ENCODE measurements around the gene AUP1. TPM values are rescaled to one million over a fixed set of nuclear protein-coding genes. Genes with fewer than 3 reads are reported as not detected.

The AUP1 gene
- total and polyA plus RNA-seq, 2 of the 4 experiments (the other 2 are of a cell fraction) = 47.5 to 100.0 TPM

DNA sequence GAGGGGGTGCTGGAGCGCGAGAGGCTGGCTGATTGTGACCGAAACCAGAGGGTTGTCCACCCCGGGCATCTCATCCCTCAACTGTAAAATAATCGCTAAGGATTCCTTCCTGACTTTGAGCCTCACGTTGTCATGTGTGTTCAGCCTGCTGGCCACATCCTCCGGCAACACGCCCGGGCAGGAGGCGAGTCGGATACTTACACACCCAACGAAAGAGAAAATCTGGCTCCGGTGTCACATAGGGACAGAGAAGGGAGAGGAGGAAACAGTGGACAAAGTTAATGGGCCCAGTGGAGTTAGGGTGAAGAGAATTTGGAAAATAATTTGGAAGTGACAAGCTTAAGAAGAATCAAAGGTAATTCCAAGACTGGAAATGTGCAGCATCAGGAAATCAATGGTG is 12.9 kb downstream of the AUP1 start:
- BruUV-seq (replicated peaks) = no TSS peak
- POLR2A ChIA-PET (ENCODE audit: unreplicated experiment) = no interaction called here
- in situ Hi-C loops (cut with MboI; ENCODE audit: low sequenced_read_pairs) = no loop called here
- CTCF ChIA-PET = no interaction called here
- Histone ChIP-seq H2AK5ac (ENCODE audit: low read depth, low read length) (no peak overlapping the region), H3K56ac (ENCODE audit: extremely low read depth, insufficient read depth, low read length) (no peak overlapping the region), H3K27me3 (ENCODE audit: control insufficient read depth, insufficient read depth, low read length) (peaks cover 87% of the 10 kb centered on the region), H3K9ac (ENCODE audit: low read depth, low read length) (no peak overlapping the region), H4K5ac (ENCODE audit: low read depth, low read length) (no peak overlapping the region), H2BK20ac (ENCODE audit: low read depth, low read length) (no peak overlapping the region), H3K4me2 (ENCODE audit: low read depth, low read length) (no peak overlapping the region), H3K14ac (replicated peaks; ENCODE audit: low read depth, low read length) (no peak overlapping the region), H3K4me3 (ENCODE audit: insufficient read depth, low read depth, low read length) (no peak overlapping the region), H3K4me1 (ENCODE audit: control insufficient read depth, insufficient read depth, low read length) (no peaks in the 10 kb centered on the region), H3K36me3 (ENCODE audit: control insufficient read depth, insufficient read depth, low read length) (no peaks in the 10 kb centered on the region), H3K9me1 (ENCODE audit: insufficient read depth, low read length) (no peaks in the 10 kb centered on the region), H3K4ac (ENCODE audit: low read depth, low read length) (no peak overlapping the region), H3K27ac (ENCODE audit: insufficient read depth, low read length) (no peak overlapping the region), H3K23ac (ENCODE audit: low read depth, low read length) (no peak overlapping the region), H2AK9ac (replicated peaks; ENCODE audit: low read depth, low read length, poor library complexity) (no peak overlapping the region), H2BK15ac (ENCODE audit: low read depth, low read length) (no peak overlapping the region), H3K79me1 (ENCODE audit: low read depth in 1 of 2, low read length in 2 of 2) (no peaks in the 10 kb centered on the region), H2BK5ac (ENCODE audit: low read depth, low read length, poor library complexity, severe bottlenecking) (no peak overlapping the region), H3K9me3 (ENCODE audit: control insufficient read depth, insufficient read depth, low read length) (peaks cover 20% of the 10 kb centered on the region), H4K20me1 (ENCODE audit: insufficient read depth, low read length) (0 out of 2 replicates have a peak, but pooled peaks cover 5% of the 10 kb centered on the region), H4K8ac (ENCODE audit: low read depth in 2 of 2, low read length in 2 of 2) (no peak overlapping the region), H4K91ac (ENCODE audit: insufficient read depth, low read depth, low read length) (no peak overlapping the region), H3K18ac (ENCODE audit: low read depth, low read length) (no peak overlapping the region), H2BK120ac (ENCODE audit: low read depth, low read length) (no peak overlapping the region), H2AFZ (replicated peaks; ENCODE audit: low read length, poor library complexity) (no peak overlapping the region)
- 93% methylated on average over 3 of the region's 13 CpGs; no CpG with 5 or more reads in 1 of the 2 experiments for WGBS, 2 experiments (ENCODE audit: extremely low coverage in 2 of 2, insufficient read length in 1 of 2)
- DNase-seq (no peak), ATAC-seq (ENCODE audit: low read depth) (no peak)
- dilution Hi-C loops (cut with HindIII; ENCODE audit: low sequenced_read_pairs, unreplicated experiment) = no loop called here
- intact Hi-C loops (cut with micrococcal nuclease) = no loop called here
- TF ChIP-seq POLR2A (IDR thresholded peaks at IDR 0.05; ENCODE audit: low read depth, low read length) = no peak

Data from IMR-90 (cell line).